ENCODE data around the gene BCL2L13. TPM values are rescaled to one million over a fixed set of nuclear protein-coding genes. Genes with fewer than 3 reads are reported as not detected.
A peak's percentile ranks its signal among the peaks of the same experiment; 100 is the strongest.
"Not testable (repeated sequence)": the region's sequence is repeated elsewhere in the genome, so short reads cannot be mapped to it uniquely, and the experiment has no call there.

BCL2L13 gene
- total RNA-seq, 1 donor from 2014 or later = 39.6 TPM

DNA sequence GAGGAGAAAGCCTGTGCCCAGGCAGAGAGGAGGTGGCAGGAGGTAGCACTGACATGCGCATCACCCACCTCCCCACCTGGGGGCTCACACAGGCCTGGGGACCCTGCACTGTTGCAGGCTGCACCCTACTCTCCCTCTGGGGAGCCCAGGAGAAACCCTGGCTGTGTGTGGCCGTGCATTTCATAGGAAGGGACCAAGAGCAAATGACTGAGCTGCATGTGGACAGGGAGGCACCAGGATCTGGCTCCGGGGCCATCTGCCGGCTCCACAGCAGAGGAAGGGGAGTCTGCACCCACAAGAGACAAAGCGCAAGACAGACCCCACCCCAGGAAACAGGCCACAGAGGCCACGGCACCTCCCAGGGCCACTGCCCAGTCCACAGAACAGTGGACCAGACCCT is 113.0 kb downstream of the BCL2L13 start:
- intact Hi-C loops (cut with micrococcal nuclease) = no loop called here
- Mint-ChIP-seq H3K9me3 (no peaks in the 10 kb centered on the region), H3K4me1 (peaks cover 2% of the 10 kb centered on the region), H3K4me3 (no peak overlapping the region), H3K27me3 (peaks cover 1% of the 10 kb centered on the region), H3K27ac (no peak overlapping the region), H3K36me3 (ENCODE audit: low read depth) (peaks cover 3% of the 10 kb centered on the region)
- no peak for DNase-seq

DNA sequence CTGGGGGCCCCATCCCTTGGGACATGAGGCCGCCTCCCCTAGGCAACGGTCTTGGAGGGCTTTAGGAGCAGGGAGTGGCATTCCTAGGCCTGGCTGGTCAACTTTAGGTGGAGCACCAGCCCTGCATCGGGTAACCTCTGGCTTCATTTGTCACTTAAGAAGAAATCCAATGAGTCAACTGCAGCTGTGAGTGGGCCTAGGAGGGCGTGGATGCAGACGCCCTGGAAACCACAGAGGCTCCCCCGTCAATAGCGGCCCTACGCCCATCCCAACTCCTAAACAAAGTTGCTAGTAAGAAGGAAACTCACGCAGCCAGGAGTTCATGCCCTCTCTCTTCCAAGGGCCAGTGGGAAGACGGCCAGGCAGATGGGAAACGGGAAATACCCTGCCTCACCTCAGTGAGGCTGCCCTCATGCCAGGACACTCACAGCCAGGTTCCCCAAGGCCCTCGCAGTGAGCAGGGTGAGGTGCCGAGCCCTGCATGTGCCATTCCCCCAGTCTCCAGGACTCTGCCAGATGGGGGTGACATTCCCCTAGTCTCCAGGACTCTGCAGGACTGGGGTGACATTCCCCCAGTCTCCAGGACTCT is 114.9 kb downstream of the BCL2L13 start:
- Mint-ChIP-seq H3K4me3 (no peak overlapping the region), H3K36me3 (ENCODE audit: low read depth) (peaks cover 2% of the 10 kb centered on the region), H3K27ac (no peak overlapping the region), H3K9me3 (no peaks in the 10 kb centered on the region), H3K4me1 (peaks cover 2% of the 10 kb centered on the region), H3K27me3 (peaks cover 1% of the 10 kb centered on the region)
- intact Hi-C loops (cut with micrococcal nuclease) = no loop called here
- DNase-seq = no peak

GRCh38 chr22:17754233-17754925 is 115.8 kb downstream of the BCL2L13 start:
- H3K36me3 Mint-ChIP-seq (ENCODE audit: low read depth) = peaks cover 2% of the 10 kb centered on the region
- H3K9me3 Mint-ChIP-seq = no peaks in the 10 kb centered on the region
- intact Hi-C loops (cut with micrococcal nuclease) = no loop called here
- H3K4me1 Mint-ChIP-seq = peaks cover 2% of the 10 kb centered on the region
- no peak overlapping the region for H3K27ac Mint-ChIP-seq
- peaks cover 1% of the 10 kb centered on the region for H3K27me3 Mint-ChIP-seq
- no peak overlapping the region for H3K4me3 Mint-ChIP-seq
- DNase-seq = peak; percentile 73

GRCh38 chr22:17761138-17761488 is 122.6 kb downstream of the BCL2L13 start:
- no peak for DNase-seq
- H3K27me3 Mint-ChIP-seq = peaks cover 27% of the 10 kb centered on the region
- peaks cover 3% of the 10 kb centered on the region for H3K36me3 Mint-ChIP-seq (ENCODE audit: low read depth)
- peaks cover 14% of the 10 kb centered on the region for H3K4me1 Mint-ChIP-seq
- no peaks in the 10 kb centered on the region for H3K9me3 Mint-ChIP-seq
- intact Hi-C loops (cut with micrococcal nuclease) = no loop called here
- no peak overlapping the region for H3K27ac Mint-ChIP-seq
- no peak overlapping the region for H3K4me3 Mint-ChIP-seq

- Mint-ChIP-seq H3K4me1 (peaks cover 24% of the 10 kb centered on the region), H3K27me3 (peaks cover 28% of the 10 kb centered on the region)
- H3K27ac Mint-ChIP-seq; intact Hi-C loops (cut with micrococcal nuclease); H3K36me3 Mint-ChIP-seq (ENCODE audit: low read depth); H3K4me3 Mint-ChIP-seq; H3K9me3 Mint-ChIP-seq; DNase-seq: not testable (repeated sequence)
These were observed 124.9 kb downstream of the BCL2L13 start for GRCh38 chr22:17763442-17763841.

- H3K9me3 Mint-ChIP-seq = no peaks in the 10 kb centered on the region
- peaks cover 3% of the 10 kb centered on the region for H3K36me3 Mint-ChIP-seq (ENCODE audit: low read depth)
- H3K4me1 Mint-ChIP-seq = peaks cover 24% of the 10 kb centered on the region
- intact Hi-C loops (cut with micrococcal nuclease) = no loop called here
- H3K4me3 Mint-ChIP-seq = no peak overlapping the region
- H3K27ac Mint-ChIP-seq = no peak overlapping the region
- DNase-seq = no peak
- peaks cover 28% of the 10 kb centered on the region for H3K27me3 Mint-ChIP-seq
These were observed 125.5 kb downstream of the BCL2L13 start for GRCh38 chr22:17764036-17764435.

DNA sequence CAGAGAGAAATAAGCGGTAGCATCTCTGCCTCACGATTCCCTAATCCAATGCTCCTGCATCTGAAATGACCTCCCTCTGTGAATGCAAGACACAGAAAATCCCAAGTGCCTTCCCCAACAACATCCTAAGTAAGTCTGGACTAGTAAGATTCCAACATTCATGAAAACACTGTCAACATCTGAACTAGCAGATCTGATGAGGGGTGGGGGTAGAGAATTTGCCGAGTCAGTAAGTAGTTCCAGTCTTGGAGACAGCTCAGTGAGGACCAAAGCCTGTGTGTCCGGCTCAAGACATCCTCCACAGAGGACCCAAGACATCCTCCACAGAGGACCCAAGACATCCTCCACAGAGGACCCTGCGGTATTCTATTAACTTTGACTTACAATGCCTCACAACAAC is 126.3 kb downstream of the BCL2L13 start:
- Mint-ChIP-seq H3K27me3 (peaks cover 30% of the 10 kb centered on the region), H3K4me1 (peaks cover 24% of the 10 kb centered on the region)
- DNase-seq; H3K36me3 Mint-ChIP-seq (ENCODE audit: low read depth); H3K4me3 Mint-ChIP-seq; H3K9me3 Mint-ChIP-seq; H3K27ac Mint-ChIP-seq: not testable (repeated sequence)
- intact Hi-C loops (cut with micrococcal nuclease) = loop anchor here (5.0 kb wide), 1 partner anchor 678 kb away; no protein-coding TSS in a partner anchor

DNA sequence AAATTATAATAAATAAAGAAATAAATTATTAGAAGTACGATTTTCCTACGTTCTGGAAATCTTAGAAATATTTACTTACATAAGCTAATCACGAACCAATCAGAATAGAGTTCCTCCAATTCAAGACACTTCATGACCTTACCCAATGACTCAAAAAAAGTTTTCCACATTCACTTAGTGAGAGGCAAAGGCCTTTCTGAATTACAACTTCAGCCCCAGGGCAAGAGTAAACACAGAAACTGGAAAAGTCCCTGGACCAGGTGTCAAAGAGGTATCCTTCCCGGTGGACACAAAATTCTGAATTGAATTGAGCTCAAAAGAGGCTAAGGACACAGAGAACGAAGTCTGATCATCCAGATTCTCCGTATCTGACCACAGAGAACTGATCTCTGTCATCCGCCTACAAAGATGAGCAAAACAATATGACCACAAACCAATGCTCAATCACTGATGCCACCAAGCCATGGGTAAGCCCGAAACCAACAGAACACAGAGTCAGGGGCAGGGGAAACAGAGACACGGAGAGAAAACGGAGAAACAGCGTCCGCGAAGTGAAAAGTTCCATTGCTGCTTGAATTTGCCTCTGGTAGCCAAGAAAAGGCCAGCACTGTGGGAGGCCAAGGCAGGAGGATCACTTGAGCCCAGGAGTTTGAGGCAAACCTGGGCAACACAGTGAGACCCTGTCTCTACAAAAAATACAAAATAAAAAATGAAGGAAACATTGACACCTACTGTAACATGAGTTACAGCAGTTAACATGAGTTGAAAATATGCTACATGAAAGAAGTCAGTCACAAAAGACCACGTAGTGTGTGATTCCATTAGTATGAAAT is 128.9 kb downstream of the BCL2L13 start:
- intact Hi-C loops (cut with micrococcal nuclease) = loop anchor here (1.0 to 5.0 kb wide), 3 partner anchors 10 to 680 kb away; no protein-coding TSS in a partner anchor
- DNase-seq = peak; percentile 86
- H3K9me3 Mint-ChIP-seq = no peaks in the 10 kb centered on the region
- peaks cover 33% of the 10 kb centered on the region for H3K4me1 Mint-ChIP-seq
- H3K4me3 Mint-ChIP-seq = peak overlapping the region; percentile 40
- H3K36me3 Mint-ChIP-seq (ENCODE audit: low read depth) = peaks cover 4% of the 10 kb centered on the region
- peak overlapping the region; percentile 63 for H3K27ac Mint-ChIP-seq
- peaks cover 27% of the 10 kb centered on the region for H3K27me3 Mint-ChIP-seq

GRCh38 chr22:17769013-17769715 is 130.6 kb downstream of the BCL2L13 start:
- Mint-ChIP-seq H3K27me3 (peaks cover 28% of the 10 kb centered on the region), H3K4me1 (peaks cover 42% of the 10 kb centered on the region), H3K4me3 (no peak overlapping the region), H3K27ac (no peak overlapping the region), H3K9me3 (no peaks in the 10 kb centered on the region), H3K36me3 (ENCODE audit: low read depth) (peaks cover 4% of the 10 kb centered on the region)
- no peak for DNase-seq
- intact Hi-C loops (cut with micrococcal nuclease) = loop anchor here (5.0 kb wide), 1 partner anchor 682 kb away; no protein-coding TSS in a partner anchor

DNA sequence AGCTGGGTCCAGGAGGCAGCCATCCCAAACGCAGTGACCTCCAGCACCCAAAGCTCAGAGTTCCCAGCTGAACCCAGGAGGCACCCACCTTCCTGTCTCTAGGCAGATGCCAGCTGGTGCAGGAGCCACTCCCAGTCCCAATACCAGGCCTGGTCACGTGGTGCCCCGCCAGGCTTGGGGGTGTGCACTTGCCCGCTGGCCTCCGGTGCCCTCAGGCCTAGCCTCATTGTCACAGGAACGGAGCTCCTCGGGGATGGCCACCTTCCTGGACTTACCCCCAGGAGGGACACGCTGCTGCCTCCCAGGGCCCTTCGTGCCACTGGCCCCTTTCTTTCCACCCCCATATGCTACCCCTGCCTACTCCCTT is 131.1 kb downstream of the BCL2L13 start:
- H3K27ac Mint-ChIP-seq = no peak overlapping the region
- no peak for DNase-seq
- intact Hi-C loops (cut with micrococcal nuclease) = loop anchor here (5.0 kb wide), 2 partner anchors 132 to 682 kb away; partner anchors contain the start of gene BCL2L13
- peaks cover 36% of the 10 kb centered on the region for H3K4me1 Mint-ChIP-seq
- H3K36me3 Mint-ChIP-seq (ENCODE audit: low read depth) = peaks cover 4% of the 10 kb centered on the region
- no peaks in the 10 kb centered on the region for H3K9me3 Mint-ChIP-seq
- H3K27me3 Mint-ChIP-seq = peaks cover 23% of the 10 kb centered on the region
- no peak overlapping the region for H3K4me3 Mint-ChIP-seq

DNA sequence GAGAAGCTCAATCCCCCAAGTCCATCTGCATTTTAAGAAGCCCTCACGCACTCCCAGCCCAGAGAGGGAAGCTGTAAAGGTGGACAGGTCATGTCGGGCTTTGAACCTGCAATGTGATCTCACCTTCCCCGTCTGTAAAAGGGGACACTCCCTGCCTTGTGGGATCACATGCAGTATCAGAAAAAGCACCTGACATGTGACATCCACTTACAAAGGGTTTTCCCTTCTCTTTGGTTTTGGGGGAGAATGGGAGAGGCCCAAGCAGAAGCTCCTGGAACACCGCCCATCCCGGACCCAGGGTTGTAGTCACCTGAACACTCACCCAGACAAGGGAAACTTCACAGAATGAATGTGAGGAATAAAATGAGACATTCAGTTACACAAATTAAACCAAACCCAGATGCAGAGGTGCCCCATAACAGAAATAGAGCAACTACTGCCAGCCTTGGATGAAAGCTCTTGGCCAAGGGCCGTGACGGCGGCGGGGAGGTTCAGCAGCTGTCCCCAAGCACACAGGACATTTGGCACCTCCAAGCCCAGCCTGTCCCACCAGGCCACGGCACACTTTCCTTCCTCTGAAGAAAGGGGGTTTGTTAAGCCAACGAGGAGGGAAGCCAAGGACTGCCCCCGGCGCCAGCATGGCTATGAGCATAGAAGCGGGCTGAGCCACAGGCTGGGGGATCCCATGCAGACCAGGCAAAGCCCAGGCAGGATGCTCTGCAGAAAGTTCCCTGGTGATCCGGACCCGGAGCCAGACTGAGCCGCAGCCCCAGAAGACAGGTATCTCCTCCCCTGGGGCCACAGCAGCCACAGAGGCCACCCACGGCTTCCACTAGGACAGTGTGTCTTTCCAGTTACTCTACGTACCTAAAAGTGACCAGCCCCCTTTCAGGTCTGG is 131.9 kb downstream of the BCL2L13 start:
- no peak for DNase-seq
- Mint-ChIP-seq H3K36me3 (ENCODE audit: low read depth) (peaks cover 4% of the 10 kb centered on the region), H3K9me3 (no peaks in the 10 kb centered on the region), H3K4me1 (peaks cover 40% of the 10 kb centered on the region), H3K27me3 (peaks cover 18% of the 10 kb centered on the region), H3K4me3 (no peak overlapping the region), H3K27ac (no peak overlapping the region)
- intact Hi-C loops (cut with micrococcal nuclease) = loop anchor here (5.0 kb wide), 1 partner anchor 133 kb away; the partner anchor contains the start of gene BCL2L13

- Mint-ChIP-seq H3K27me3 (peaks cover 17% of the 10 kb centered on the region), H3K27ac (no peak overlapping the region), H3K36me3 (ENCODE audit: low read depth) (peaks cover 4% of the 10 kb centered on the region), H3K4me1 (peaks cover 50% of the 10 kb centered on the region), H3K9me3 (no peaks in the 10 kb centered on the region), H3K4me3 (peak overlapping the region; percentile 86)
- intact Hi-C loops (cut with micrococcal nuclease) = loop anchor here (5.0 kb wide), 1 partner anchor 135 kb away; the partner anchor contains the start of gene BCL2L13
- no peak for DNase-seq
These were observed 133.8 kb downstream of the BCL2L13 start for GRCh38 chr22:17772249-17772957.

All from activated CD4-positive, alpha-beta T cell treated with anti-CD3 and anti-CD28 coated beads, Interleukin-2, amount 10 ng/mL, durations not matched to agents 24 days and 14 days (primary cell).